MCF 10A (cell line): ENCODE data around the gene FAM83E. TPM values are rescaled to one million over a fixed set of nuclear protein-coding genes. Genes with fewer than 3 reads are reported as not detected.

Experiments
- BruUV-seq: library from RNA; stranded (reverse); fragments of 400-500 nt; replicated peaks from 2 replicates; lab custom pipeline; 2021; lab: Mats Ljungman, UMichigan
- CTCF ChIA-PET: fragments of 300-600 bp; sonication (Branson Sonifier 250); formaldehyde crosslinking; extraction: SDS; loops from one replicate; lab custom pipeline; 2021; ENCODE audit warnings: antibody characterized with exemption, inconsistent platforms; lab: Yijun Ruan, JAX
- POLR2A ChIA-PET: fragments of 300-600, 350-650 bp; sonication (Branson Sonifier 250); formaldehyde crosslinking; extraction: SDS; loops from one replicate; lab custom pipeline; 2020; ENCODE audit warnings: antibody characterized with exemption, inconsistent platforms; lab: Yijun Ruan, JAX
- DNase-seq: peaks from one replicate; pipeline ENCODE4 v3.0.0-alpha.2; 2018; ENCODE audit not compliant: unreplicated experiment
- H3K27ac Mint-ChIP-seq: one replicate; pipeline ENCODE4 v1.8.0; 2022; ENCODE audit warnings: mild to moderate bottlenecking, low read depth, mixed read lengths; ENCODE audit not compliant: unreplicated experiment
- H3K27me3 Mint-ChIP-seq: one replicate; pipeline ENCODE4 v1.8.0; 2022; ENCODE audit warnings: mixed read lengths; ENCODE audit not compliant: insufficient read depth, unreplicated experiment
- H3K36me3 Mint-ChIP-seq: one replicate; pipeline ENCODE4 v1.8.0; 2022; ENCODE audit warnings: mild to moderate bottlenecking, moderate library complexity, mixed read lengths; ENCODE audit not compliant: insufficient read depth, unreplicated experiment
- H3K4me1 Mint-ChIP-seq: one replicate; pipeline ENCODE4 v1.8.0; 2022; ENCODE audit warnings: mixed read lengths; ENCODE audit not compliant: insufficient read depth, unreplicated experiment
- H3K4me3 Mint-ChIP-seq: one replicate; pipeline ENCODE4 v1.8.0; 2022; ENCODE audit warnings: mild to moderate bottlenecking, moderate library complexity, mixed read lengths; ENCODE audit not compliant: unreplicated experiment
- H3K9me3 Mint-ChIP-seq: one replicate; pipeline ENCODE4 v1.8.0; 2022; ENCODE audit warnings: mixed read lengths; ENCODE audit not compliant: unreplicated experiment
- intact Hi-C: fragments of 100-400 bp; cut with micrococcal nuclease; formaldehyde crosslinking; loops from 2 replicates; pipeline ENCODE4 v1.14.1; 2022
- total RNA-seq: library from RNA; stranded (reverse); gene quantifications from 2 replicates; pipeline ENCODE4 v1.2.3, GENCODE V29; 2022
- TF ChIP-seq, protein P1 (sequence below): fragments of 200-600 bp; IDR thresholded peaks from one replicate; pipeline ENCODE4 v1.8.0; 2022; ENCODE audit warnings: antibody characterized with exemption, mild to moderate bottlenecking; ENCODE audit not compliant: unreplicated experiment

FAM83E gene
- total RNA-seq, 1 experiment from 2014 or later = 0.89 TPM

DNA sequence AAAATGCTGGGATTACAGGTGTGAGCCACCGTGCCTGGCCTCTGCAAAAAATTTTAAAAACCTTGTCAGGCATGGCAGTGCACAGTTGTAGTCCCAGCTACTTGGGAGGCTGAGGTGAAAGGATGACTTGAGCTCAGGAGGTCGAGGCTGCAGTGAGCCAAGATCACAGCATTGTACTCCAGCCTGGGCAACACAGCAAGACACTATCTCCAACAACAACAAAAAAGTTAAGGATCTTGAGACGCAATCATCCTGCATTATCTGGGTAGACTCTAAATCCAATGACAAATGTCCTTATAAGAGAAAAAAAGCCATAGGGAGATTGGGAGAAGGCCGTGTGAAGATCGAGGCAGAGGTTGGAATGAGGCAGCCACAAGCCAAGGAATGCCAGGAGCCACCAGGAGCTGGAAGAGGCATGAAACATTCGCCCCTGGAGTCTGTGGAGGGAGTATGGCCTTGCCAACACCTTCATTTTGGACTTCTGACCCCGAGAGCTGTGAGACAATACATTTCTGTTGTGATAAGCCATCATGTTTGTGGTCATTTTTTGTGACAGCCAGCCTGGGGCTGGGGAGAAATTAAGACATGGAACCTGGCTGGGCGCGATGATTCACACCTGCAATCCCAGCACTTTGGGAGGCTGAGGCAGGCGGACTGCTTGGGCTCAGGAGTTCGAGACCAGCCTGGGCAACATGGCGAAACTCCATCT lies 36.3 kb upstream of the FAM83E start:
- ChIA-PET POLR2A (interaction anchor here (1.0 kb wide), 1 partner anchor 32 kb away, joined by 3 read pairs; the partner anchor contains the start of genes RPL18 and SPHK2), CTCF (interaction anchor here (0.6 to 1.0 kb wide), 5 partner anchors 25 to 333 kb away, joined by 3 to 4 read pairs (median 3); no protein-coding TSS in a partner anchor)
- intact Hi-C loops = no loop called here
- H3K4me1 Mint-ChIP-seq = peaks cover 21% of the 10 kb centered on the region
- BruUV-seq = no TSS peak
- H3K4me3 Mint-ChIP-seq = no peak overlapping the region
- no peaks in the 10 kb centered on the region for H3K27me3 Mint-ChIP-seq
- no peaks in the 10 kb centered on the region for H3K36me3 Mint-ChIP-seq
- no peaks in the 10 kb centered on the region for H3K9me3 Mint-ChIP-seq
- TF ChIP-seq, protein P1, sequence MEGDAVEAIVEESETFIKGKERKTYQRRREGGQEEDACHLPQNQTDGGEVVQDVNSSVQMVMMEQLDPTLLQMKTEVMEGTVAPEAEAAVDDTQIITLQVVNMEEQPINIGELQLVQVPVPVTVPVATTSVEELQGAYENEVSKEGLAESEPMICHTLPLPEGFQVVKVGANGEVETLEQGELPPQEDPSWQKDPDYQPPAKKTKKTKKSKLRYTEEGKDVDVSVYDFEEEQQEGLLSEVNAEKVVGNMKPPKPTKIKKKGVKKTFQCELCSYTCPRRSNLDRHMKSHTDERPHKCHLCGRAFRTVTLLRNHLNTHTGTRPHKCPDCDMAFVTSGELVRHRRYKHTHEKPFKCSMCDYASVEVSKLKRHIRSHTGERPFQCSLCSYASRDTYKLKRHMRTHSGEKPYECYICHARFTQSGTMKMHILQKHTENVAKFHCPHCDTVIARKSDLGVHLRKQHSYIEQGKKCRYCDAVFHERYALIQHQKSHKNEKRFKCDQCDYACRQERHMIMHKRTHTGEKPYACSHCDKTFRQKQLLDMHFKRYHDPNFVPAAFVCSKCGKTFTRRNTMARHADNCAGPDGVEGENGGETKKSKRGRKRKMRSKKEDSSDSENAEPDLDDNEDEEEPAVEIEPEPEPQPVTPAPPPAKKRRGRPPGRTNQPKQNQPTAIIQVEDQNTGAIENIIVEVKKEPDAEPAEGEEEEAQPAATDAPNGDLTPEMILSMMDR = no peak
- DNase-seq = no peak
- H3K27ac Mint-ChIP-seq = peak overlapping the region; percentile 22

DNA sequence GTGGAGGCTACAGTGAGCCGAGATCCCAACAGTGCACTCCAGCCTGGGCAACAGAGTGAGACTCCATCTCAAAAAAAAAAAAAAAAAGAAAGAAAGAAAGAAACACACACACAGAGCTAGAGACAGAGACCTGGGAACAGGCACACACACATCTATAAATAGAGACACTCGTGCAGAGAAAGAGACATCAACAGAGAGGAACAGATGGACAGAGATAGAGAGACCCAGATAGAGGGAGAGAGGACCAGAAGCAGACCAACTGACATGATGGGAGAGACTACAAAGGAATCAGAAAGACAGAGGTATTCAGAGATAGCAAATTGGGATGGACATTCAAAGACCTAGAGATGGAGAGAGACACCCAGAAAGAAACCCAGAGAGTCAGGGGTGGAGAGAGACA lies 33.3 kb upstream of the FAM83E start:
- H3K9me3 Mint-ChIP-seq = no peaks in the 10 kb centered on the region
- no peak for DNase-seq

DNA sequence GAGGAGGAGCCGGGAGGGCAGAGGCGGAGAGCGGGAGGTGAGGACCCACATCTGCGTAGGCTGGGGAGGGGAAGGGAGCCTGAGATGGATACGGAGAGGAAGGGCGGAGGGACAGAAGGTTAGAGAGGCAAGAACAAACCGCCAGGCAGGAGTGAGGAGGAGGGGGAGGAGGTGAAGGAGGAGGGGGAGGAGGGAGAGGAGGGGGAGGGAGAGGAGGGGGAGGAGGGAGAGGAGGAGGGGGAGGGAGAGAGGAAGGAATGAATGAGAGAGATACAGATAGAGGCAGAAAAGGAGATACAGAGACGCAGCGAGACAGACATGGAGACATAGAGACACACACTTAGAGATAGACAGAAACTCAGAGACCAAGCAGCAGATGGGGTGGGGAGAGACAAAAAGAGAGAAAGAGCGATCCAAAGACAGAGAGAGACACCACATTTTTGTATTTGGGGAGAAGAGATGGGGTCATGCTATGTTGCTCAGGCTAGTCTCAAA lies 31.9 kb upstream of the FAM83E start:
- intact Hi-C loops = loop anchor here (1.0 kb wide), 4 partner anchors 29 to 196 kb away; no protein-coding TSS in a partner anchor
- BruUV-seq = no TSS peak
- H3K27me3 Mint-ChIP-seq = peaks cover 10% of the 10 kb centered on the region
- H3K4me3 Mint-ChIP-seq = peak overlapping the region; percentile 73
- ChIA-PET POLR2A (interaction anchor here (0.6 to 2.4 kb wide), 10 partner anchors 10 to 308 kb away, joined by 3 to 22 read pairs (median 4); partner anchors contain the start of genes BAX, DBP, RPL18 and SPHK2), CTCF (interaction anchor here (1.3 to 1.6 kb wide), 4 partner anchors 28 to 154 kb away, joined by 3 to 8 read pairs (median 7); no protein-coding TSS in a partner anchor)
- H3K36me3 Mint-ChIP-seq = no peaks in the 10 kb centered on the region
- H3K4me1 Mint-ChIP-seq = peaks cover 24% of the 10 kb centered on the region
- no peak overlapping the region for H3K27ac Mint-ChIP-seq
- no peaks in the 10 kb centered on the region for H3K9me3 Mint-ChIP-seq
- DNase-seq = no peak
- TF ChIP-seq, protein P1 = no peak

More for the DNA sequence above, 33.3 kb upstream of the FAM83E start:
- Mint-ChIP-seq H3K4me3 (peak overlapping the region; percentile 4), H3K27me3 (peaks cover 4% of the 10 kb centered on the region), H3K4me1 (peaks cover 24% of the 10 kb centered on the region), H3K36me3 (no peaks in the 10 kb centered on the region), H3K27ac (no peak overlapping the region)
- no TSS peak for BruUV-seq
- intact Hi-C loops = loop anchor here (2.0 kb wide), 1 partner anchor 187 kb away; no protein-coding TSS in a partner anchor
- TF ChIP-seq, protein P1 = no peak
- POLR2A ChIA-PET = interaction anchor here (0.7 to 1.3 kb wide), 2 partner anchors 12 to 14 kb away, joined by 3 read pairs; no protein-coding TSS in a partner anchor
- CTCF ChIA-PET = interaction anchor here (0.6 kb wide), 2 partner anchors 29 to 253 kb away, joined by 3 to 4 read pairs; no protein-coding TSS in a partner anchor
